Activated CD8-positive, alpha-beta memory T cell treated with anti-CD3 and anti-CD28 coated beads, Interleukin-2, amount 10 ng/mL, durations not matched to agents 7 days and 5 days (primary cell): ENCODE measurements around the gene MEF2D. TPM values are rescaled to one million over a fixed set of nuclear protein-coding genes. Genes with fewer than 3 reads are reported as not detected.

ENCODE experiments used
- ATAC-seq: fragments of 150-1000 bp; cut with Tn5 transposase; one replicate; pipeline ENCODE4 v1.10.0; 2021; ENCODE audit warnings: moderate library complexity
- CTCF ChIA-PET: fragments of 350-600 bp; sonication (Branson Sonifier 250); formaldehyde crosslinking; loops from one replicate; lab custom pipeline; 2021; ENCODE audit warnings: antibody characterized with exemption; lab: Charles Lee
- DNase-seq: peaks from one replicate; pipeline ENCODE4 v3.0.0-alpha.2; 2020
- H3K27ac Mint-ChIP-seq: one replicate; pipeline ENCODE4 v1.8.0; 2021; ENCODE audit warnings: mild to moderate bottlenecking, mixed read lengths
- H3K27me3 Mint-ChIP-seq: one replicate; pipeline ENCODE4 v1.8.0; 2021; ENCODE audit warnings: mixed read lengths
- H3K36me3 Mint-ChIP-seq: one replicate; pipeline ENCODE4 v1.8.0; 2021; ENCODE audit warnings: mild to moderate bottlenecking, mixed read lengths
- H3K4me1 Mint-ChIP-seq: one replicate; pipeline ENCODE4 v1.8.0; 2021; ENCODE audit warnings: mixed read lengths
- H3K4me3 Mint-ChIP-seq: one replicate; pipeline ENCODE4 v1.8.0; 2021; ENCODE audit warnings: mild to moderate bottlenecking, moderate library complexity, mixed read lengths
- H3K9me3 Mint-ChIP-seq: one replicate; pipeline ENCODE4 v1.8.0; 2022; ENCODE audit warnings: low read depth, mixed read lengths
- total RNA-seq, 2 experiments: library from RNA; stranded (reverse); gene quantifications; one replicate each; pipeline ENCODE4 v1.2.3, GENCODE V29; 2021

The MEF2D gene
- total RNA-seq, 2 experiments from 2014 or later = 57.1 to 63.1 TPM

DNA sequence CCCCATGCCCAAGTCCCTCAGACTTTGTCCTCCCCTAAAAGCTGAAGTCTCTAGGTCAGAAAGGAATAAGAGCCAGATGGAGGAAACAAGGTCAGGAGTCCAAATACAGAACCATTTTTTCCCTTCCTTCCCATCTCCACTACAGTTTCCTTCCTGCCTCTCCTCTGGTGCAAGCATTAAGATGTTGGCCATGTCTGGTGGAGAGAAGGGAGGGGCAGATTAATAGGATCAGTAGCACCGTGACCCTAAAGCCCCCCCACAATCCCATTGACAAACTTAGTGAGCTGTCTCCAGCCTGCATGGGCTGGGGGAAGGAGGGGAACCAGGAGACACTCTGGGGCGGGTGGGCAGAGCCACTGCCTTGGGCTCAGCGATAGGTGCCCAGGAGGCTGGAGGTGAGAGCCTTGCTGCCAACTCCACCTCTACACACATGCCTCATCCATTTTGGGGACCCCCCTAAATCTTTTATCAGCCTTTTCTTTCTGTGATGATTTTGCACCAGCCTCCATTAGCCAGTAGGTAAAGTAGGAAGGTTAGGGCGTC lies 71.8 kb downstream of the MEF2D start:
- DNase-seq (no peak), ATAC-seq (no peak)
- Mint-ChIP-seq H3K9me3 (no peaks in the 10 kb centered on the region), H3K4me1 (no peaks in the 10 kb centered on the region), H3K27ac (no peak overlapping the region), H3K27me3 (peaks cover 94% of the 10 kb centered on the region), H3K36me3 (no peaks in the 10 kb centered on the region), H3K4me3 (no peak overlapping the region)
- CTCF ChIA-PET = interaction anchor here (0.9 to 9.0 kb wide), 4 partner anchors 9 to 44 kb away, joined by 3 to 107 read pairs (median 8); no protein-coding TSS in a partner anchor

DNA sequence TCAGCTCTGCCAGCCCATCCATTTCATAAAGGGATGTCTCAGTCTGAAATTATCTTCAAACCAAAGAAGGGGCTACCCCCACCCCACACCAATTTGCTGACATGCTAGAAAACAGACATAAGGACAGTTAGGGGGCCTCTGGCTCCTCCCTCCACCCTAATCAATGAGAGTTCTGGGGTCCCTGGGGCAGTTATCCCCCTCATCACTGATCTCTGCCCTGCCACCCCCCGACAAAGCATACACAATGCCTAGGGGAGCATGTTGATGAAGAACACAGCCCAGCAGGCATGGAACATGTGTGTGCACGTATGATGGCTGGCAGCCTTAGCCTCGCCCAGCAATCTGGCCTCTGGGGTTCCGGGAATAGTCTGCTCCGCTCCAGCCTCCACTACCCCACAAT lies 72.6 kb downstream of the MEF2D start:
- Mint-ChIP-seq H3K9me3 (no peaks in the 10 kb centered on the region), H3K36me3 (no peaks in the 10 kb centered on the region), H3K27ac (no peak overlapping the region), H3K27me3 (peaks cover 94% of the 10 kb centered on the region), H3K4me1 (no peaks in the 10 kb centered on the region), H3K4me3 (no peak overlapping the region)
- ATAC-seq = no peak
- CTCF ChIA-PET = interaction anchor here (0.9 to 7.2 kb wide), 3 partner anchors 13 to 42 kb away, joined by 3 to 58 read pairs (median 13); no protein-coding TSS in a partner anchor
- DNase-seq = no peak

DNA sequence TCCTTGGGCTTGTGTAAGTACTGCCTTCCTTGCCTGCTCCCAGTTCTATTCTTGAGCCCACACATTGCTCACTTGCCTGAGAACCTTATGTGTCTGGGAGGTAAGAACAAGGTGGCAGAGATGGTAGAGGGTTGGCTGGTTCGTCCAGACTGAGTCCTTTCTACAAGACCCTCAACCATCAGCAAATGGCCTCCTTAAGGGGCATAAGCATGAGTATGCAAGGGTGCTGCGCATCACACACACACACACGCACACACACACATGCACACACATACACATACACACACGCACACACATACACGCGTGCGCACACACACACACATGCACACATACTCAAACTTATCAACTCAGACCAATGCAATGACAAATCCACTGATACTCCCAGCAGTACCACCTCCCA lies 74.6 kb downstream of the MEF2D start:
- Mint-ChIP-seq H3K4me3 (no peak overlapping the region), H3K9me3 (no peaks in the 10 kb centered on the region), H3K36me3 (no peaks in the 10 kb centered on the region), H3K4me1 (peaks cover 8% of the 10 kb centered on the region), H3K27me3 (peaks cover 91% of the 10 kb centered on the region), H3K27ac (no peak overlapping the region)
- no peak for ATAC-seq
- DNase-seq = no peak
- CTCF ChIA-PET = interaction anchor here (1.7 to 7.2 kb wide), 3 partner anchors 20 to 40 kb away, joined by 7 to 58 read pairs (median 25); no protein-coding TSS in a partner anchor

DNA sequence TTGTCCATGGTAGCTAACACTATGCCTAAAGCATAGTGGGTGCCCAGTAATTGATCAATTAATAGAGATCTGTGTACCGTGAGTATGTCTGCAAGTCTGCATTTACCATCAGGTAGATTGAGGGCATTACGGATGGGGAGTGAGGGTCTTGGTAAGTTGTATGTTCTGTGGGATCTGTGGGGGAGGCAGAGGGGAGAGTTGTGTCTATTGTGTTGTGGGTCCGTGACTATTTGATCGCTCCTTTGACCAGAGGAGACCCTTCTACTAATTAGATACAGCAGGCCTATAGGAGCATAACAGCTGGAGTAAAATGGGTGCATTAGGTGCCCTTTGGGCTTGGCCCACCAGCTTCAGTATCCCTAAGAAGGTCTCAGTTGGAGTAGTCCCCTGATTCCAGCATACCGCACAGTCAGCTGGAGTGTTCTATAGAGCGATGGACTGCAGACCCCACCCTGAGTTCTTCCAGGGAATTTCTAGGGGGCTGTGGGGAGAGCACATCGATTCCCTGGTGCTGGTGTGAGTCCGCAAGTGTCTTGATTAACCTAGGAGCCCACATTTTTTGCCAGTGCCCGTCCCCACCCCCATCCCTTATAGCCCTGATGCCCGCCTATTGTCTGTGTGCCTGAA lies 75.7 kb downstream of the MEF2D start:
- CTCF ChIA-PET = interaction anchor here (0.5 to 7.2 kb wide), 3 partner anchors 21 to 331 kb away, joined by 3 to 58 read pairs (median 25); no protein-coding TSS in a partner anchor
- ATAC-seq = no peak

DNA sequence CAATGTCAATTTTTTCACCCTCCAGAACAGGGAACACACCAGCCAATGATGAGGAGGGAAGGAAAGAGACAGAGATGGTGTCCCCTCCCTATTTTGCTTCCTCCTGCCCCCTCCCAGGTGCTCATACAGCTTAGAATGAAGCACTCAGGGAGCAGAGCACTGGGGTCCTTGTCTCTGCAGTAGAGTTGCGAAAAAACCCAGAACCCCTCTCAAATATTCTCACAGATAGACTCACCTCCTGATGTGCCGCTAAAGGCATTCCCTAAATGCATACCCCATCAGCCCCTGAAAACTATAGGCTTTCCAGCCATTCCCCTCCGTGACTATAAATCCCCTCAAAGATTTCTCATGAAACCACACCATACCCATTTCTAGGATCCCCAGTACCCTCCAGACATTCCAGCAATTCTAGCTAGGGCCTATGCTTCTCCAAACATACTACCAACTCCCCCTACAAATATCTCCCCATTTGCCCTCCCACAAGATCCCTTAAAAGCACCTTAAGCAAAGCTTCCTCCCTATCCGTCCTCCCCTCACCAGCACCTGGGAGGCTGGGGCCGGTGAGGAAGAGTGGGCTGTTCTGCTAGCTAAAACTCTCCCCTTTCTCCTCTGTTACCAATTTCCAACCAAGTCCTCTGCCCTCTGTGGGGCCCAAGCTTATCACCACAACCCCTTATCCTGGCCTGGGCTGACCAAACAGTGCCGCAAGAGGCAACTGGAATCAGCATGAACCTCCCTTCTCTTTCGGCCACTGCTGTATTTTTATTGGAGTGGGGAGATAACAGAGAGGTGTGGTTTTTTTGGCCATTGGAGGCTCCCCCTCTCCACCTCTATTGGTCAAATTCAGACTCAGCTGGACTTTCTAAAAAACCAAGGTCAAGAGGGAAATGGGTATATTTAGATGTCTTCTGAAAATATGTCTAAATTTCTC lies 76.9 kb downstream of the MEF2D start:
- Mint-ChIP-seq H3K9me3 (no peaks in the 10 kb centered on the region), H3K36me3 (peaks cover 2% of the 10 kb centered on the region), H3K27me3 (peaks cover 93% of the 10 kb centered on the region), H3K27ac (no peak overlapping the region), H3K4me1 (peaks cover 18% of the 10 kb centered on the region), H3K4me3 (no peak overlapping the region)
- ATAC-seq = no peak
- no peak for DNase-seq
- CTCF ChIA-PET = interaction anchor here (0.9 to 7.2 kb wide), 5 partner anchors 9 to 201 kb away, joined by 3 to 58 read pairs (median 6); no protein-coding TSS in a partner anchor

More for the DNA sequence above, 75.7 kb downstream of the MEF2D start:
- Mint-ChIP-seq H3K4me3 (no peak overlapping the region), H3K9me3 (no peaks in the 10 kb centered on the region), H3K27ac (no peak overlapping the region), H3K27me3 (peaks cover 93% of the 10 kb centered on the region), H3K36me3 (no peaks in the 10 kb centered on the region), H3K4me1 (peaks cover 14% of the 10 kb centered on the region)
- no peak for DNase-seq

DNA sequence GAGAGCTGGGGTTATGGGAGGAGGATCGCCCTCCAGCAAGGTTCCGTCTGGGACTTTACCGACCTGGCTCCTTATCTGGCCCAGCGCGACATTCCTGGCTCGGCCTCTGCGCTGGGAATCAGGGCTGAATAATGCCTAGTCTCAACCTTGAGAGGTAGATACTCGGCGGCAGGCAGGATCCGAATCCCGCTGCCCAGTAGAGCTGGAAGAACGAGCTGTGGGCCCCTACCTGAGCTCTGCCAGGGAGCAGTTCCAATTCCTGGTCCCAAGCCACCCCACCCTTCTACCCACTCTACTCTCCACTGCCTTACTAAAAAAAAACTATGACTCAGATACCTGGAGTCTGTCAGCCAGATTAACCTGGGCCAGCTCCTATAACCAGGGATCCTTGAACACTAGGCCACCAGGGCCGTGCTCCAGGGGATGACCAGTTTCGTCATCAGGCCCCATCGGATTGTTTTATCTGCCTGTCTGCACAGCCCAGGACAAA lies 77.9 kb downstream of the MEF2D start:
- Mint-ChIP-seq H3K9me3 (no peaks in the 10 kb centered on the region), H3K4me1 (peaks cover 18% of the 10 kb centered on the region), H3K36me3 (peaks cover 2% of the 10 kb centered on the region), H3K4me3 (no peak overlapping the region), H3K27ac (no peak overlapping the region), H3K27me3 (peaks cover 92% of the 10 kb centered on the region)
- ATAC-seq = no peak
- CTCF ChIA-PET = interaction anchor here (0.9 to 7.2 kb wide), 6 partner anchors 10 to 205 kb away, joined by 3 to 58 read pairs (median 6); no protein-coding TSS in a partner anchor
- DNase-seq = no peak

DNA sequence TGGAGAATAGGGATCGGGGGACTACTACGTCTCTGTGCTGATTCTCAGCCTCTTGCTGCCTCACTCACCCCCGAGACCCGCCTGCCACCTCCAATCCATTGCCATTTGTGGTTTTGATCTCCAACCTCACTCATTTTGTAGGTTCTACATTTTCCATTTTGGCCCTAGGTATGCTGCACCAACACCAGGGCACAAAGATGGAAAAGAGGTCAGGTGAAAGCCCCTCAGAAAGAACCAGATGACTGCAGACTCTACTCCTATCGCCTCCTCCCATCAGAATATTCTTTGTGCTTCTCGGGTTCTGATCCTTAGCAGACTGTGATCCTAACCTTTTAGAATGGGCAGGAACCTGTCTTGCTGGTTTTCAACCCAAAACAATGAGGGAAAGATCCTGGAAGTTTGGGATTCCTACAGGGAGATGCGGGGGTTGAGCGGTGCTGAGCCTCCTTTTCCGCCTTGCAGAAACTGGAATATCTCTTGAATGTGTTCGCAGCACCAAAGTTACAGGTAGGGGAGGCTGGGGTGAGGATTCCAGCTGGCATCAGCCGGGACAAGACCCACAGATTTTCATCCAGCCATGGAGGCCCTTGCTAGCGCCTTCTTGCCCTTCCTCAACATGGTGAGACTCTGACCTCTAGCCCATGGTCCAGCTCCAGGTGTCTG lies 78.5 kb downstream of the MEF2D start:
- Mint-ChIP-seq H3K27me3 (peaks cover 92% of the 10 kb centered on the region), H3K36me3 (peaks cover 2% of the 10 kb centered on the region), H3K4me3 (peak overlapping the region; percentile 45), H3K27ac (no peak overlapping the region), H3K9me3 (no peaks in the 10 kb centered on the region), H3K4me1 (peaks cover 18% of the 10 kb centered on the region)
- no peak for ATAC-seq
- DNase-seq = no peak
- CTCF ChIA-PET = interaction anchor here (0.9 to 7.2 kb wide), 8 partner anchors 10 to 205 kb away, joined by 3 to 58 read pairs (median 6); no protein-coding TSS in a partner anchor

DNA sequence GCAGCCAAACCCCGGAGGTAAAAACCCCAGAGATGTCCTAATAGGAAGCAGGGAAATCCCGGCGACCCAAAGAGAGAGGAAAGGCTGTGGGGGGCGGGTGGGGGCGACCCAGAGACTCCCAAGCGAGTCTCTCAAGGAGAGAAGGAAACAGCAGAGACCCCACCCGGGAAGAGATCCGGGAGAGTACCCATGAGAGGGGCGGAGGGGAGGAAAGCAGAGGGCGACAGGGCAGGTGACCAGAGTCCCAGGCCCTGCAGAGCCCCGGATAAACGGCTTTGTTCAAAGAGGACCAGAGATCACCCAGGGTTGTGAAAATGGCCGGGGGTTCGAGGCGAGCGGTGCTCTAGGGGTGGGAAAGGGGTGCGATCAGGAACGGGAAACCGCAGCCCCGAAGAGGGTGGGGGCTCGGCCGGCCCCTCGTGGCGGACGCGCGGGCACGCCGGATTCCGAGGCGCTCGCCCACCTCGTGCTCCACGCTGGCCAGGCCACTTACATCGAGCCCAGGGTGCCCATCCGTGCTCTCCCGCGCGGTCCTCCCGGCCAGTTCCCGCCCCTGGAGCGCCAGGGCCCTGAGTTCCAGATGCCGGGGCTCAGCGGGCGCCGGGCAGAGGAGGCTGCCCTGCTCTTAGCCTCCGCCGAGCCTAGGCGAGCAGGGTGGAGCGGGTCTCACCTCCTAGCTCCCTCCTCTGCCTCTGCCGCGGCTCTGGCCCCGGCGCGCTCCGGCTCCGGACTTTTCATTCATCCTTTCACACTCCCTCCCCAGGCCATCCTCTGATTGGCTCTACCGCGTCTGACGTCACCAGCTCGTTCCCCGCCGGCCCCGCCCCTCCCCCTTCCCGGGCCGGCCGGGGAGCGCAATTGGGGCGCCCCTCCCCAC lies 79.3 kb downstream of the MEF2D start:
- peaks cover 91% of the 10 kb centered on the region for H3K27me3 Mint-ChIP-seq
- peaks cover 2% of the 10 kb centered on the region for H3K36me3 Mint-ChIP-seq
- no peaks in the 10 kb centered on the region for H3K9me3 Mint-ChIP-seq
- H3K4me3 Mint-ChIP-seq = peak overlapping the region; percentile 79
- CTCF ChIA-PET = interaction anchor here (0.9 to 7.2 kb wide), 6 partner anchors 11 to 206 kb away, joined by 3 to 58 read pairs (median 6); no protein-coding TSS in a partner anchor
- H3K4me1 Mint-ChIP-seq = peaks cover 18% of the 10 kb centered on the region
- DNase-seq (peak; percentile 84), ATAC-seq (peak; percentile 82)
- H3K27ac Mint-ChIP-seq = no peak overlapping the region

DNA sequence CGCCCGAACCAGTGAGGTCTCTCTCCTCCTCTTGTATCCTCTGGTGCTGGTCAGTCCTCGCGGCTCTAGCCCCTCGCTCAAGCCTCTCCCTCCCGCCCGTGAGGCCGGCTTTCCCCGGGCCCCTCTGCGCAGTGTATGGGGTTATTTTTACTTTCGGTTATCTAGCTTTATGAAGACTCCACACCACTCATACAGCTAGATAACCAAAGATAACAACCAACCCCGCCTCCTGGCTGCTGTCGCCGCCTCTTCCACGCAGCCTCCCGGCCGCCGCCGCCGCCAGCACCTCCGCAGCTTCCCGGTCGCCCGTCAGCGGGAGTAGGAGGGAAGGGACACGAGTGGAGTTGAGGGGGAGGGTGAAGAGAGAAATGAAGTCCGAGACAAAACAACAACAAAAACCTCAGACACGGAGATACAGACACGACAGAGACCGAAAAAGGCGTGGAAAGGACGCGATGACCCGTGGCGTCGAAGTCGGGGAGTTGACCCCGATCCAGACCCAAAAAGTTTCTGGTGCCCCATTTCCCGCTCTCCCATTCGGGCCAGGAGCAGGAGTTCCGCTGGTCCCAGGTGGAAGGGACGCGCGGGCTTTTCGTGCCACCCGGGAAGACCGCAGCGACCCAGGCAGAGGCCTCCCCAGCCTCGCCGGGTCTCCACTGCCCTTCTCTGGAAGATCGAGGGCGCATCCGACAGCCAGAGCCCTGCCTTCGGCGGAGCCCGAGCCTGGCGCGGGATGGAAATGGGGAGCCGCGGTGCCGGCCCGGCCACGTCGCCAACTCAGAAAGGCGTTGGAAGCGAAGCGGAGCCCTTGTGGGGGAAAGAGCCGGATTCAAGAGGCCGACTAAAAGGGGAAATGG lies 80.1 kb downstream of the MEF2D start:
- Mint-ChIP-seq H3K9me3 (no peaks in the 10 kb centered on the region), H3K4me3 (peak overlapping the region; percentile 79), H3K27me3 (peaks cover 91% of the 10 kb centered on the region), H3K4me1 (peaks cover 18% of the 10 kb centered on the region), H3K27ac (peak overlapping the region; percentile 45), H3K36me3 (peaks cover 2% of the 10 kb centered on the region)
- ATAC-seq (peak; percentile 79), DNase-seq (peak; percentile 57)
- CTCF ChIA-PET = interaction anchor here (0.7 to 3.8 kb wide), 8 partner anchors 8 to 174 kb away, joined by 3 to 42 read pairs (median 4); no protein-coding TSS in a partner anchor

DNA sequence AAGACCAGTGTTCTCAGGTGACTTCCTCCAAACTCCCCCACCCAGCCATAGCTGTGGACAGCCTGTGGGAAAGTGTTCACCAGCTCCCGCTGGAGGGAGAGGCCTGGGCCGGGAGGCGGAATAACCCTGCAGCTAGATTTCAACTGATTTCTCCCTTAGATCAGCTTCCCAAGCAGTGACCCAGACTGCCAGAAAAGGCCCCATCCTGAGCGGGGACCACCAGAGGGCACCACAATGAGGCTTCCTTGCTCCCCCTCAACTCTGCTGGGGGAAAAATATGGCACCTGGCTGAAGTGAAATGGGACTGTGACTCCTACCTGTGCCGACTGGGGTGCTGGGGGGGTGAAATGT lies 80.7 kb downstream of the MEF2D start:
- peak; percentile 28 for ATAC-seq
- Mint-ChIP-seq H3K27me3 (peaks cover 90% of the 10 kb centered on the region), H3K4me3 (peak overlapping the region; percentile 79), H3K27ac (no peak overlapping the region), H3K4me1 (peaks cover 18% of the 10 kb centered on the region), H3K36me3 (peaks cover 2% of the 10 kb centered on the region), H3K9me3 (no peaks in the 10 kb centered on the region)
- peak; percentile 45 for DNase-seq
- CTCF ChIA-PET = interaction anchor here (0.7 to 3.8 kb wide), 8 partner anchors 9 to 174 kb away, joined by 3 to 42 read pairs (median 4); no protein-coding TSS in a partner anchor
